HepG2 (cell line): Measurements from ENCODE around the gene PBLD. TPM values are rescaled to one million over a fixed set of nuclear protein-coding genes. Genes with fewer than 3 reads are reported as not detected.

ENCODE experiments used
- ARID2 ChIP-seq: sonication (generic); formaldehyde crosslinking; IDR thresholded peaks from 2 replicates; pipeline ENCODE4 v1.8.1; 2022; ENCODE audit warnings: mild to moderate bottlenecking, missing genetic modification reagents, borderline replicate concordance
- BRD4 ChIP-seq: sonication (generic); formaldehyde crosslinking; IDR thresholded peaks from 2 replicates; pipeline ENCODE4 v1.4.0; 2020; ENCODE audit warnings: missing genetic modification reagents
- FUBP1 ChIP-seq: sonication (generic); formaldehyde crosslinking; IDR thresholded peaks from 2 replicates; pipeline ENCODE4 v1.5.1; 2020; ENCODE audit warnings: missing genetic modification reagents, mild to moderate bottlenecking, borderline replicate concordance
- KLF15 ChIP-seq: sonication (generic); formaldehyde crosslinking; IDR thresholded peaks from 2 replicates; pipeline ENCODE4 v1.8.1; 2023; ENCODE audit warnings: borderline replicate concordance, mild to moderate bottlenecking, inconsistent platforms, missing genetic modification reagents, mixed read lengths
- PTBP1 ChIP-seq: fragments of 200-400 bp; formaldehyde crosslinking; IDR thresholded peaks from 2 replicates; pipeline ENCODE4 v1.6.1; 2018; ENCODE audit warnings: low read length, low read depth; ENCODE audit not compliant: poor library complexity, severe bottlenecking
- RAD51 ChIP-seq: fragments of 450-650 bp; IDR thresholded peaks from 2 replicates; pipeline ENCODE4 v1.6.1; 2016; ENCODE audit warnings: borderline replicate concordance
- RFX5 ChIP-seq: IDR thresholded peaks from 2 replicates; pipeline ENCODE4 v1.6.1; 2011; ENCODE audit warnings: low read depth, low read length, improper control_type of control experiment
- SOX5 ChIP-seq: IDR thresholded peaks from 2 replicates; pipeline ENCODE4 v1.6.1; 2016; ENCODE audit warnings: borderline replicate concordance
- ZBTB38 ChIP-seq: sonication (generic); formaldehyde crosslinking; IDR thresholded peaks from 2 replicates; pipeline ENCODE4 v1.5.1; 2020; ENCODE audit warnings: mild to moderate bottlenecking, missing genetic modification reagents
- ZBTB40 ChIP-seq, 2 experiments: fragments of 450-650 bp in 1 of 2; sonication (generic) in 1 of 2; formaldehyde crosslinking in 1 of 2; IDR thresholded peaks; 2 replicates each; pipeline versions ENCODE4 v1.6.1 to v1.8.0; 2016 to 2022; ENCODE audit warnings: antibody characterized with exemption in 1 of 2, mild to moderate bottlenecking in 1 of 2, missing genetic modification reagents in 1 of 2
- ZC3H4 ChIP-seq: sonication (generic); formaldehyde crosslinking; IDR thresholded peaks from 2 replicates; pipeline ENCODE4 v1.4.0; 2020; ENCODE audit warnings: missing genetic modification reagents, borderline replicate concordance
- ZNF331 ChIP-seq: sonication (generic); formaldehyde crosslinking; IDR thresholded peaks from 2 replicates; pipeline ENCODE4 v1.4.0; 2020; ENCODE audit warnings: missing genetic modification reagents
- ZNF430 ChIP-seq: sonication (generic); formaldehyde crosslinking; IDR thresholded peaks from 2 replicates; pipeline ENCODE4 v1.9.0; 2021; ENCODE audit warnings: mild to moderate bottlenecking, missing genetic modification reagents
- ZNF530 ChIP-seq: sonication (generic); formaldehyde crosslinking; IDR thresholded peaks from 2 replicates; pipeline ENCODE4 v1.5.0; 2020; ENCODE audit warnings: low read depth, mild to moderate bottlenecking, missing genetic modification reagents
- ZNF660 ChIP-seq: sonication (generic); formaldehyde crosslinking; IDR thresholded peaks from 2 replicates; pipeline ENCODE4 v1.5.1; 2020; ENCODE audit warnings: mild to moderate bottlenecking, low read depth, missing genetic modification reagents, borderline replicate concordance
- ZNF883 ChIP-seq: sonication (generic); formaldehyde crosslinking; IDR thresholded peaks from 2 replicates; pipeline ENCODE4 v1.5.1; 2020; ENCODE audit warnings: mild to moderate bottlenecking, missing genetic modification reagents; ENCODE audit errors: not compliant biosample characterization
- ZSCAN9 ChIP-seq: IDR thresholded peaks from 2 replicates; pipeline ENCODE4 v1.6.1; 2016; ENCODE audit warnings: borderline replicate concordance
- polyA plus RNA-seq, 8 experiments: library from polyadenylated mRNA; depleted of rRNA in 3 of 8; stranded (reverse) in 7 of 8; unstranded in 1 of 8; fragments of >200 nt; fragmentation: Illumina TruSeq in 4 of 8; extraction: Trizol in 4 of 8; gene quantifications; 2 replicates each; pipeline versions ENCODE4 v1.2.1 to v1.2.3, GENCODE V29; 2011 to 2016; ENCODE audit warnings: low read depth in 4 of 8, missing spikeins in 1 of 8, mixed read lengths in 1 of 8; ENCODE audit not compliant: insufficient read depth in 1 of 8
- total RNA-seq, 5 experiments: library from RNA; depleted of rRNA; stranded (reverse); fragments of >200 nt; fragmentation: Illumina TruSeq; extraction: Trizol; gene quantifications; 2 replicates each; pipeline ENCODE4 v1.2.3, GENCODE V29; 2016; ENCODE audit warnings: low read depth in 1 of 5

PBLD gene
- total and polyA plus RNA-seq, 2 of the 13 experiments (the other 11 are each of a cell fraction or from before 2014, with no cell fraction given) = 0.42 to 3.1 TPM

- TF ChIP-seq ZBTB40 (IDR thresholded peaks at IDR 0.05) = no peak
- peak; percentile 85 for TF ChIP-seq ZBTB40 (CRISPR knock-in tag; IDR thresholded peaks at IDR 0.05)
- no peak for TF ChIP-seq ZNF530 (CRISPR knock-in tag)
- 0 out of 2 replicates have a peak, but pooled peaks have one; percentile 72 for TF ChIP-seq FUBP1 (CRISPR knock-in tag)
- TF ChIP-seq ARID2 (CRISPR knock-in tag) = 0 out of 2 replicates have a peak, but pooled peaks have one; percentile 51
- no peak for TF ChIP-seq PTBP1
- TF ChIP-seq ZBTB38 (CRISPR knock-in tag) = peak; percentile 91; the same call in 1 of the 2 replicates
- TF ChIP-seq ZNF430 (CRISPR knock-in tag) = peak; percentile 90
- TF ChIP-seq RAD51 = no peak
- TF ChIP-seq SOX5 = peak; percentile 66; the same call in 1 of the 2 replicates
- TF ChIP-seq RFX5 = no peak; the same call in 1 of the 2 replicates
- peak; percentile 80 for TF ChIP-seq ZSCAN9 (CRISPR knock-in tag)
- TF ChIP-seq BRD4 (CRISPR knock-in tag) = peak; percentile 91; the same call in 1 of the 2 replicates
- TF ChIP-seq ZNF660 (CRISPR knock-in tag) = no peak
- TF ChIP-seq ZC3H4 (CRISPR knock-in tag) = peak; percentile 47; the same call in 1 of the 2 replicates
- peak; percentile 94 for TF ChIP-seq ZNF331 (CRISPR knock-in tag)
- peak; percentile 74 for TF ChIP-seq KLF15 (CRISPR knock-in tag)
- TF ChIP-seq ZNF883 (CRISPR knock-in tag) = peak; percentile 42
These were observed 1.1 kb downstream of the PBLD start, which contains the start of gene HNRNPH3 (continued) for GRCh38 chr10:68331455-68332258.
